Activated CD4-positive, CD25-positive, alpha-beta regulatory T cell treated with anti-CD3 and anti-CD28 coated beads, Interleukin-2, amount 50 U/mL, for 72 hours (primary cell): ENCODE data around the gene TEX10.

ENCODE experiments used
- DNase-seq: peaks from one replicate; pipeline ENCODE4 v3.0.0; 2021

Gene TEX10

GRCh38 chr9:100282388-100282719 lies 70.4 kb downstream of the TEX10 start:
- DNase-seq, result no peak

- no peak for DNase-seq
Observed at GRCh38 chr9:100281676-100282387, 70.9 kb downstream of the TEX10 start.

GRCh38 chr9:100281066-100281465 lies 71.7 kb downstream of the TEX10 start:
- no peak for DNase-seq

GRCh38 chr9:100277166-100277979 lies 75.4 kb downstream of the TEX10 start:
- DNase-seq, result no peak

- no peak for DNase-seq
Observed at GRCh38 chr9:100269656-100270055, 83.1 kb downstream of the TEX10 start.

- no peak for DNase-seq
Observed at GRCh38 chr9:100268271-100268670, 84.5 kb downstream of the TEX10 start.

- no peak for DNase-seq
Observed at GRCh38 chr9:100267211-100267610, 85.5 kb downstream of the TEX10 start.
